Erythroblast (primary cell): ENCODE results near the gene ARHGDIA.
"Not testable (repeated sequence)": the region's sequence is repeated elsewhere in the genome, so short reads cannot be mapped to it uniquely, and the experiment has no call there.

Experiments used
- DNase-seq, 2 experiments: peaks; one replicate each; lab custom pipeline; 2025; lab: John Stamatoyannopoulos, UW
- GATA1 ChIP-seq: IDR thresholded peaks from 2 replicates; pipeline ENCODE4 v1.6.1; 2011; ENCODE audit warnings: low read depth, mild to moderate bottlenecking, control low read depth, low read length, moderate library complexity
- POLR2A ChIP-seq: IDR thresholded peaks from 2 replicates; pipeline ENCODE4 v1.6.1; 2011; ENCODE audit warnings: mild to moderate bottlenecking, low read length

Gene ARHGDIA

GRCh38 chr17:81870981-81871386, at the start of gene ARHGDIA:
Gene ARHGDIA, minus strand, starts transcription at chr17:81871337. Its CDS starts 1,407 bp downstream, at chr17:81869930.
- TF ChIP-seq POLR2A = no peak
- no peak for TF ChIP-seq GATA1
- DNase-seq = no peak

GRCh38 chr17:81918832-81919545, 47.9 kb upstream of the ARHGDIA start:
- no peak for TF ChIP-seq POLR2A
- TF ChIP-seq GATA1 = no peak
- peak; percentile 50 to 61 for DNase-seq

- DNase-seq = not testable (repeated sequence)
Observed at GRCh38 chr17:81918333-81918669, 47.2 kb upstream of the ARHGDIA start.

- peak; percentile 50 for TF ChIP-seq POLR2A
- no peak for TF ChIP-seq GATA1
- peak; percentile 84 to 93 for DNase-seq
Observed at GRCh38 chr17:81917565-81918332, 46.6 kb upstream of the ARHGDIA start, which contains the start of gene SIRT7. Gene SIRT7, minus strand, starts transcription at chr17:81918176. Its CDS starts 45 bp downstream, at chr17:81918131.

- DNase-seq = peak; percentile 76 to 85
Observed at GRCh38 chr17:81916234-81917001, 45.3 kb upstream of the ARHGDIA start.

GRCh38 chr17:81915331-81915730, 44.2 kb upstream of the ARHGDIA start:
- TF ChIP-seq GATA1 (no peak), POLR2A (no peak)

More at GRCh38 chr17:81916234-81917001, 45.3 kb upstream of the ARHGDIA start:
- TF ChIP-seq POLR2A (peak; percentile 53), GATA1 (no peak)

GRCh38 chr17:81914103-81914850, 43.1 kb upstream of the ARHGDIA start:
- DNase-seq = no peak

More at GRCh38 chr17:81915331-81915730, 44.2 kb upstream of the ARHGDIA start:
- no peak for DNase-seq

GRCh38 chr17:81913394-81914102, 42.4 kb upstream of the ARHGDIA start:
- DNase-seq = no peak
- TF ChIP-seq GATA1 (no peak), POLR2A (no peak)

More at GRCh38 chr17:81914103-81914850, 43.1 kb upstream of the ARHGDIA start:
- no peak for TF ChIP-seq GATA1
- no peak for TF ChIP-seq POLR2A

- TF ChIP-seq GATA1 (no peak), POLR2A (no peak)
- DNase-seq = peak; percentile 47 to 73
Observed at GRCh38 chr17:81912441-81913309, 41.5 kb upstream of the ARHGDIA start.

GRCh38 chr17:81911969-81912368, 40.8 kb upstream of the ARHGDIA start:
- no peak for DNase-seq
- no peak for TF ChIP-seq GATA1
- TF ChIP-seq POLR2A = no peak

GRCh38 chr17:81911277-81911961, 40.3 kb upstream of the ARHGDIA start, which contains the start of gene PCYT2:
Gene PCYT2, minus strand, starts transcription at chr17:81911399. Its CDS starts 44 bp downstream, at chr17:81911355.
- TF ChIP-seq POLR2A (no peak), GATA1 (no peak)
- peak; percentile 91 to 96 for DNase-seq
